Measurements from ENCODE around the gene MYOCD.

The MYOCD gene

DNA sequence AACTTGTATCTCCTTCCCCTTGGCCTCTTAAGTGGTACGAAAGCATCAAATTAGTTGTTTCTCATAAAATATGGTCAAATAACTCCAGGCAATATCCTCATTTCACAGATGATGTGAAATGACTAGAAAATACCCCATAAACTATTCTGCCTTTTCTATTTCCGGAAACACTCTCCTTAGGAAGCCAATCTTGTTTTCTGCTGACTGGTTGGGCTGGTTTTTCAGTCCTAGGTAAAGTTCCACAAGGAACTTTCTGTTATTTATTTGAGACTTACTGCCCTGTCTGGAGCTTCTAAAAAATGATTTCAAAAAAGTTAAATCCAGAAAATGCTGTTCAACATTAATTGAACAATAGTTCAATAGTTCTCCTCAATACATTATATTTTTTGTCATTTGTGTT, 7.3 kb downstream of the MYOCD start:
- H2AFZ ChIP-seq (ENCODE audit: low read depth, low read length) = no peak overlapping the region
- no peak overlapping the region for H3K9ac ChIP-seq (ENCODE audit: low read depth, low read length)
- no peaks in the 10 kb centered on the region for H4K20me1 ChIP-seq (ENCODE audit: insufficient read depth, low read length)
- H3K4me3 ChIP-seq (ENCODE audit: low read depth in 1 of 2, low read length in 2 of 2) = no peak overlapping the region
- no peak overlapping the region for H3K4me2 ChIP-seq (ENCODE audit: insufficient read depth, low read length)
- no peaks in the 10 kb centered on the region for H3K36me3 ChIP-seq (ENCODE audit: insufficient read depth, low read length)
- no peaks in the 10 kb centered on the region for H3K79me2 ChIP-seq (ENCODE audit: insufficient read depth, low read length)
- H3K27ac ChIP-seq (ENCODE audit: low read length) = no peak overlapping the region
- H3K4me1 ChIP-seq (ENCODE audit: insufficient read depth, low read length) = no peaks in the 10 kb centered on the region
- DNase-seq = no peak
- no peak for ATAC-seq (ENCODE audit: insufficient read depth, low read depth)
- no peaks in the 10 kb centered on the region for H3K27me3 ChIP-seq (ENCODE audit: insufficient read depth, low read length, poor library complexity)
- H3K9me3 ChIP-seq (ENCODE audit: insufficient read depth, low read length, severe bottlenecking) = no peaks in the 10 kb centered on the region
- TF ChIP-seq EZH2 (IDR thresholded peaks at IDR 0.05; ENCODE audit: borderline replicate concordance, low read depth, low read length, severe bottlenecking) = no peak
- TF ChIP-seq, protein P1, sequence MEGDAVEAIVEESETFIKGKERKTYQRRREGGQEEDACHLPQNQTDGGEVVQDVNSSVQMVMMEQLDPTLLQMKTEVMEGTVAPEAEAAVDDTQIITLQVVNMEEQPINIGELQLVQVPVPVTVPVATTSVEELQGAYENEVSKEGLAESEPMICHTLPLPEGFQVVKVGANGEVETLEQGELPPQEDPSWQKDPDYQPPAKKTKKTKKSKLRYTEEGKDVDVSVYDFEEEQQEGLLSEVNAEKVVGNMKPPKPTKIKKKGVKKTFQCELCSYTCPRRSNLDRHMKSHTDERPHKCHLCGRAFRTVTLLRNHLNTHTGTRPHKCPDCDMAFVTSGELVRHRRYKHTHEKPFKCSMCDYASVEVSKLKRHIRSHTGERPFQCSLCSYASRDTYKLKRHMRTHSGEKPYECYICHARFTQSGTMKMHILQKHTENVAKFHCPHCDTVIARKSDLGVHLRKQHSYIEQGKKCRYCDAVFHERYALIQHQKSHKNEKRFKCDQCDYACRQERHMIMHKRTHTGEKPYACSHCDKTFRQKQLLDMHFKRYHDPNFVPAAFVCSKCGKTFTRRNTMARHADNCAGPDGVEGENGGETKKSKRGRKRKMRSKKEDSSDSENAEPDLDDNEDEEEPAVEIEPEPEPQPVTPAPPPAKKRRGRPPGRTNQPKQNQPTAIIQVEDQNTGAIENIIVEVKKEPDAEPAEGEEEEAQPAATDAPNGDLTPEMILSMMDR (IDR thresholded peaks at IDR 0.05; ENCODE audit: borderline replicate concordance, extremely low read depth, low read length, poor library complexity, severe bottlenecking) = no peak

DNA sequence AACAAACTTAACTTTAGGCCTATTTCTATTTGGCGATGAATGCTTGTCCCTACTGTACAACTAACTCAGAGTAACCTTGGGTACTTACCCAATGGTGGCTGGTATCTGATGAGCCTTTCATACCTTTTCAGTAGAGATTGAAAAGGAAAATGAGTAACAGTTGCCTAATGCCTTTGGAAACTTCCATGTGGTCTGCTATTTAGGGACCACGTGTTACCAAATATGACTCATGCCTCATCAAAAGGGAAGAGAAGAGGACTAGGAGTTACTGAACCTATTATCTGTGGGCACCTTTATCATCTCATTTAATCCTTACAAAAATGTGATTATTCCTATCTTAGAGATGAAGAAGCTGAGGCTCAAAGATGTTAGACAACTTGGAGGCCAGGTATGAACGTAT, 8.1 kb downstream of the MYOCD start:
- Histone ChIP-seq H2AFZ (ENCODE audit: low read depth, low read length) (no peak overlapping the region), H3K9ac (ENCODE audit: low read depth, low read length) (no peak overlapping the region), H3K27me3 (ENCODE audit: insufficient read depth, low read length, poor library complexity) (no peaks in the 10 kb centered on the region), H3K27ac (ENCODE audit: low read length) (no peak overlapping the region), H3K36me3 (ENCODE audit: insufficient read depth, low read length) (no peaks in the 10 kb centered on the region), H3K4me1 (ENCODE audit: insufficient read depth, low read length) (no peaks in the 10 kb centered on the region), H4K20me1 (ENCODE audit: insufficient read depth, low read length) (no peaks in the 10 kb centered on the region), H3K4me2 (ENCODE audit: insufficient read depth, low read length) (no peak overlapping the region), H3K4me3 (ENCODE audit: low read depth in 1 of 2, low read length in 2 of 2) (no peak overlapping the region), H3K9me3 (ENCODE audit: insufficient read depth, low read length, severe bottlenecking) (no peaks in the 10 kb centered on the region), H3K79me2 (ENCODE audit: insufficient read depth, low read length) (no peaks in the 10 kb centered on the region)
- ATAC-seq (ENCODE audit: insufficient read depth, low read depth) (no peak), DNase-seq (no peak)
- TF ChIP-seq EZH2 (IDR thresholded peaks at IDR 0.05; ENCODE audit: borderline replicate concordance, low read depth, low read length, severe bottlenecking) = no peak
- TF ChIP-seq, protein P1 (IDR thresholded peaks at IDR 0.05; ENCODE audit: borderline replicate concordance, extremely low read depth, low read length, poor library complexity, severe bottlenecking) = no peak

GRCh38 chr17:12680407-12680897, 14.8 kb downstream of the MYOCD start:
- Histone ChIP-seq H3K9me3 (ENCODE audit: insufficient read depth, low read length, severe bottlenecking) (no peaks in the 10 kb centered on the region), H3K9ac (ENCODE audit: low read depth, low read length) (no peak overlapping the region), H3K4me1 (ENCODE audit: insufficient read depth, low read length) (no peaks in the 10 kb centered on the region), H3K27me3 (ENCODE audit: insufficient read depth, low read length, poor library complexity) (no peaks in the 10 kb centered on the region), H2AFZ (ENCODE audit: low read depth, low read length) (no peak overlapping the region), H3K4me3 (ENCODE audit: low read depth in 1 of 2, low read length in 2 of 2) (no peak overlapping the region), H4K20me1 (ENCODE audit: insufficient read depth, low read length) (no peaks in the 10 kb centered on the region), H3K36me3 (ENCODE audit: insufficient read depth, low read length) (no peaks in the 10 kb centered on the region), H3K79me2 (ENCODE audit: insufficient read depth, low read length) (no peaks in the 10 kb centered on the region), H3K4me2 (ENCODE audit: insufficient read depth, low read length) (no peak overlapping the region), H3K27ac (ENCODE audit: low read length) (no peak overlapping the region)
- DNase-seq = no peak
- TF ChIP-seq, protein P1 (IDR thresholded peaks at IDR 0.05; ENCODE audit: borderline replicate concordance, extremely low read depth, low read length, poor library complexity, severe bottlenecking) = no peak
- no peak for TF ChIP-seq EZH2 (IDR thresholded peaks at IDR 0.05; ENCODE audit: borderline replicate concordance, low read depth, low read length, severe bottlenecking)
- no peak for ATAC-seq (ENCODE audit: insufficient read depth, low read depth)

GRCh38 chr17:12680993-12681392, 15.3 kb downstream of the MYOCD start:
- no peak overlapping the region for H3K4me2 ChIP-seq (ENCODE audit: insufficient read depth, low read length)

More at GRCh38 chr17:12680993-12681392, 15.3 kb downstream of the MYOCD start:
- DNase-seq = no peak
- ATAC-seq (ENCODE audit: insufficient read depth, low read depth) = no peak
- TF ChIP-seq EZH2 (IDR thresholded peaks at IDR 0.05; ENCODE audit: borderline replicate concordance, low read depth, low read length, severe bottlenecking) = no peak
- TF ChIP-seq, protein P1 (IDR thresholded peaks at IDR 0.05; ENCODE audit: borderline replicate concordance, extremely low read depth, low read length, poor library complexity, severe bottlenecking) = no peak
- Histone ChIP-seq H3K9ac (ENCODE audit: low read depth, low read length) (no peak overlapping the region), H4K20me1 (ENCODE audit: insufficient read depth, low read length) (no peaks in the 10 kb centered on the region), H3K4me3 (ENCODE audit: low read depth in 1 of 2, low read length in 2 of 2) (no peak overlapping the region), H3K27me3 (ENCODE audit: insufficient read depth, low read length, poor library complexity) (no peaks in the 10 kb centered on the region), H3K4me1 (ENCODE audit: insufficient read depth, low read length) (no peaks in the 10 kb centered on the region), H3K79me2 (ENCODE audit: insufficient read depth, low read length) (no peaks in the 10 kb centered on the region), H3K9me3 (ENCODE audit: insufficient read depth, low read length, severe bottlenecking) (no peaks in the 10 kb centered on the region), H2AFZ (ENCODE audit: low read depth, low read length) (no peak overlapping the region), H3K27ac (ENCODE audit: low read length) (no peak overlapping the region), H3K36me3 (ENCODE audit: insufficient read depth, low read length) (no peaks in the 10 kb centered on the region)
